Osteoblast (primary cell): ENCODE measurements around the gene IGF1R. TPM values are rescaled to one million over a fixed set of nuclear protein-coding genes. Genes with fewer than 3 reads are reported as not detected.

Source experiments
- DNase-seq: peaks from one replicate; pipeline ENCODE4 v3.0.0; 2011; ENCODE audit warnings: low spot score, mixed read lengths; ENCODE audit not compliant: insufficient read length; ENCODE audit errors: missing footprints
- H2AFZ ChIP-seq: 2 replicates; pipeline ENCODE4 v1.6.0; 2011; ENCODE audit warnings: mild to moderate bottlenecking, low read length
- H3K27ac ChIP-seq: 2 replicates; pipeline ENCODE4 v1.5.1; 2011; ENCODE audit warnings: mild to moderate bottlenecking, low read depth, low read length, moderate library complexity
- H3K27me3 ChIP-seq: 2 replicates; pipeline ENCODE4 v1.6.0; 2012; ENCODE audit warnings: mild to moderate bottlenecking, control low read depth, inconsistent platforms, low read length, moderate library complexity; ENCODE audit not compliant: insufficient read depth
- H3K36me3 ChIP-seq: 2 replicates; pipeline ENCODE4 v1.5.1; 2011; ENCODE audit warnings: mild to moderate bottlenecking, low read length, control low read depth, moderate library complexity; ENCODE audit not compliant: insufficient read depth
- H3K4me1 ChIP-seq: 2 replicates; pipeline ENCODE4 v1.5.1; 2011; ENCODE audit warnings: mild to moderate bottlenecking, low read length, control low read depth, moderate library complexity; ENCODE audit not compliant: insufficient read depth
- H3K4me2 ChIP-seq: 2 replicates; pipeline ENCODE4 v1.6.0; 2011; ENCODE audit warnings: mild to moderate bottlenecking, low read length; ENCODE audit not compliant: insufficient read depth
- H3K4me3 ChIP-seq: fragments of 200-600 bp; sonication (generic); 3 replicates; pipeline ENCODE4 v1.5.1; 2012; ENCODE audit warnings: mild to moderate bottlenecking, low read length, inconsistent platforms; ENCODE audit not compliant: insufficient read depth
- H3K79me2 ChIP-seq: 2 replicates; pipeline ENCODE4 v1.6.0; 2012; ENCODE audit warnings: mild to moderate bottlenecking, low read length, control low read depth, inconsistent platforms; ENCODE audit not compliant: insufficient read depth
- H3K9me3 ChIP-seq: 2 replicates; pipeline ENCODE4 v1.5.1; 2011; ENCODE audit warnings: low read depth, low read length, control low read depth
- H4K20me1 ChIP-seq: 2 replicates; pipeline ENCODE4 v1.6.0; 2012; ENCODE audit warnings: mild to moderate bottlenecking, low read length, control low read depth; ENCODE audit not compliant: insufficient read depth
- total RNA-seq: library from RNA; depleted of rRNA; stranded (reverse); fragments of >200 nt; gene quantifications from 2 replicates; pipeline ENCODE4 v1.2.3, GENCODE V29; 2012
- TF ChIP-seq, protein P1 (sequence below): IDR thresholded peaks from 2 replicates; pipeline ENCODE4 v1.5.1; 2011; ENCODE audit warnings: mild to moderate bottlenecking, low read depth, low read length, moderate library complexity; ENCODE audit errors: extremely low read depth

Gene IGF1R
- 18.8 and 30.9 TPM in 2 replicates for total RNA-seq

DNA sequence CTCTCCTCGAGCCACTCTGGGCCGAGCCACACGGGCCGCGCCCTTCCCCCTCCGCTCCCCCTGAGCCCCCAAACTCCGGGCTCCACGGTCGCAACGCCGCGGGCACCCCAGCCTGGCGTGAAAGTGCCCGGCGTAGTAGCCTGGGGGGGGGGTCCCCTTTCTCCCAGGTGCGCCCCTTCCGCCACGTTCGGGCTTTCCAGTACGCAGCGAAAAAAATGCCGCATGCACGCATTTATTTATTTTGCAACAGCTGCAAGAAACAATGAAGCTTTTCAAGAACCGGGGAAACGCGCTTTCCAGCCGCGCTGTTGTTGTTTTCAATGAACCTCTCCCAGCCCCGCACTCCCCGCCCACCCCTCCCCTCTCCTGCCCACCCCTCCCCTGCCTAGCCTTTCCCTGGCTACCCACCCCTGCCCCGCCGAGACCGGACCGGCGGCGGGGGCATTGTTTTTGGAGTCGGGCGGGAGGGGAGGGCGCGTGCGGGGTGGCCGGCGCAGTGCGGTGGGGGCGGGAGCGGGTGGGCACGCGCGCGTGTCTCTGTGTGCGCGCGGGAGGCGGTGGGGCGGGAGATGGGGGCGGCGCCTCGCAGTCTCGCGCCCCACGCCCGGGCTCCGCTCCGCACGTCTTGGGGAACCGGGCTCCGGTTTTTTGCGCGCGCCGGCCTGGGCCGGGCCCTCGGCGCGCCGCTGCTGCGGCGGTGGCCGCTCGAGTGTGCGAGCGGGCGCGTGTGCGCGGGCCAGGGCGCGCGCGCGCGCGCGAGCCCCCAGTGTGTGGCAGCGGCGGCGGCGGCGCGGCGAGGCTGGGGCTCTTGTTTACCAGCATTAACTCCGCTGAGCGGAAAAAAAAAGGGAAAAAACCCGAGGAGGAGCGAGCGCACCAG, at the start of gene IGF1R:
TSS of gene IGF1R (plus strand) at position 766 of the 880 bp plus-strand sequence. CDS start 1,043 bp downstream, outside the sequence.
- TF ChIP-seq, protein P1, sequence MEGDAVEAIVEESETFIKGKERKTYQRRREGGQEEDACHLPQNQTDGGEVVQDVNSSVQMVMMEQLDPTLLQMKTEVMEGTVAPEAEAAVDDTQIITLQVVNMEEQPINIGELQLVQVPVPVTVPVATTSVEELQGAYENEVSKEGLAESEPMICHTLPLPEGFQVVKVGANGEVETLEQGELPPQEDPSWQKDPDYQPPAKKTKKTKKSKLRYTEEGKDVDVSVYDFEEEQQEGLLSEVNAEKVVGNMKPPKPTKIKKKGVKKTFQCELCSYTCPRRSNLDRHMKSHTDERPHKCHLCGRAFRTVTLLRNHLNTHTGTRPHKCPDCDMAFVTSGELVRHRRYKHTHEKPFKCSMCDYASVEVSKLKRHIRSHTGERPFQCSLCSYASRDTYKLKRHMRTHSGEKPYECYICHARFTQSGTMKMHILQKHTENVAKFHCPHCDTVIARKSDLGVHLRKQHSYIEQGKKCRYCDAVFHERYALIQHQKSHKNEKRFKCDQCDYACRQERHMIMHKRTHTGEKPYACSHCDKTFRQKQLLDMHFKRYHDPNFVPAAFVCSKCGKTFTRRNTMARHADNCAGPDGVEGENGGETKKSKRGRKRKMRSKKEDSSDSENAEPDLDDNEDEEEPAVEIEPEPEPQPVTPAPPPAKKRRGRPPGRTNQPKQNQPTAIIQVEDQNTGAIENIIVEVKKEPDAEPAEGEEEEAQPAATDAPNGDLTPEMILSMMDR = no peak
- peak; percentile 99 for DNase-seq
- H3K36me3 ChIP-seq = no peaks in the 10 kb centered on the region
- H4K20me1 ChIP-seq = peaks cover 22% of the 10 kb centered on the region
- peak within 1 kb of the TSS; percentile 56 for H3K27ac ChIP-seq
- peaks cover 45% of the 10 kb centered on the region for H3K27me3 ChIP-seq
- H3K4me2 ChIP-seq = peak within 1 kb of the TSS; percentile 92
- no peaks in the 10 kb centered on the region for H3K9me3 ChIP-seq
- peaks cover 13% of the 10 kb centered on the region for H3K4me1 ChIP-seq
- peak within 1 kb of the TSS; percentile 89 for H2AFZ ChIP-seq
- peaks cover 35% of the 10 kb centered on the region for H3K79me2 ChIP-seq
- H3K4me3 ChIP-seq = peak within 1 kb of the TSS; percentile 85

DNA sequence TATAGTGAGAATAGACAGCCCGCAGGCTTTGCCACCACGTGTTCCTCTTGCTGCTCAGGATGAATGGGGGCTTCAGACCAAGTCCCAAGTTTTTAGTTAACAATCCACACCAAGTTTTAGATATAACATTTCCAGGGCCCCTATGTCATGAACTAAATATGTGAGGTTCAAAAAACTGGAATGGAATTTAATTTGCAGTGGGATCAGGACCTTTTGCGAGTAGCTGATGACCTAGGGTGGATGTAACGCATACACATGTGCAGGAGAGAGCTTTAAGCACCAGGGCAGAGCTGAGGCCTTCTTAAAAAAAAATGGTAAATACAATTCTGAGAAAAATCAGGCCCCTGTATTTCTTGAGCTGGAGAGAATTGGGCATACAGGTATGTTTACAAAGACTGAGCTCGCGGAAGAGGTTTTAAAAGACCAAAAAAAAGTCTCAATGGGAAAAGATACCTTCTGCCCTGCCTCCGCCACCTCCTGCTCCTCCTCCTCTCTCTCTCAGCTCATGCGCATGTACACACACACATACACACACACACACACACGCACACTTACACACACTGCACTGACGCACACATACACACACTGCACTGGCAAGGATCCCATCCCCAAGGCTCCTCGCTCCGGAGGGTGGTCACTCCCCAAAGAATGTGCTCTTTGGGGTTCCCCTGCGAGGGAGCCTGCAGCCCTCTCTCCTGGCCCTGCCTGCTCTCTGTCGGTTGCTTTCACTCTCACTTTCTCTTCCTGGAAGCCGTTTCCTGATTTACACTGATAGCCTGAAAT, 48.2 kb upstream of the IGF1R start:
- H3K4me3 ChIP-seq = peak overlapping the region; percentile 78
- DNase-seq = peak; percentile 79
- no peaks in the 10 kb centered on the region for H3K4me1 ChIP-seq
- H3K9me3 ChIP-seq = no peaks in the 10 kb centered on the region
- no peaks in the 10 kb centered on the region for H4K20me1 ChIP-seq
- H3K27ac ChIP-seq = peak overlapping the region; percentile 7
- H3K79me2 ChIP-seq = no peaks in the 10 kb centered on the region
- peak overlapping the region; percentile 83 for H3K4me2 ChIP-seq
- TF ChIP-seq, protein P1 = no peak
- H2AFZ ChIP-seq = peak overlapping the region; percentile 98
- H3K27me3 ChIP-seq = no peaks in the 10 kb centered on the region
- no peaks in the 10 kb centered on the region for H3K36me3 ChIP-seq

DNA sequence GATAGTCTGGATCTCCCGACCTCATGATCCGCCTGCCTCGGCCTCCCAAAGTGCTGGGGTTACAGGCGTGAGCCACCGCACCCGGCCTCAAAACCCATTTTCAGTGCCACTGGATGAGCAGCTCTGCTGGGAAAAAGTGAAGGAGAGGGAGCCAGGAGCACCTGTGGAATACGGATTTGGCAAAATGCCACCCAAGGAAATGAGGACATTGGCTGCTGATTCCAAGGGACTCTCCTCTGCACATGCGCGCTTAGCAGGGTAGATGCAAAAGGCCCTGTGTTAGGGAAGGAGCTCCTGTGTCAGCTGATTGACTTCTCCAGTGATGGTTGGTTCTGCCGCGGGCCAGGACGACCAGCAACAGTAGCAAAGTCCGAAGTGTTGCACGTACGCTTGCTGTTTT, 43.4 kb upstream of the IGF1R start:
- Histone ChIP-seq H3K79me2 (no peaks in the 10 kb centered on the region), H4K20me1 (no peaks in the 10 kb centered on the region), H3K36me3 (no peaks in the 10 kb centered on the region), H3K4me1 (no peaks in the 10 kb centered on the region), H3K27ac (no peak overlapping the region), H3K4me3 (no peak overlapping the region), H2AFZ (no peak overlapping the region), H3K9me3 (no peaks in the 10 kb centered on the region), H3K4me2 (no peak overlapping the region), H3K27me3 (peaks cover 2% of the 10 kb centered on the region)
- no peak for DNase-seq
- TF ChIP-seq, protein P1 = no peak
